Mesenchymal stem cell (in vitro differentiated cells and primary cell): Measurements from ENCODE around the gene CCDC102A.
A peak's percentile ranks its signal among the peaks of the same experiment; 100 is the strongest.

ENCODE experiments used
- DNase-seq: peaks from one replicate; pipeline ENCODE4 v3.0.0-alpha.2; 2013
- H2AFZ ChIP-seq: one replicate; pipeline ENCODE4 v1.6.1; 2013; ENCODE audit warnings: low read depth, mild to moderate bottlenecking, control low read depth, inconsistent platforms, low read length, moderate library complexity
- H2AK5ac ChIP-seq: 2 replicates; pipeline ENCODE4 v1.6.1; 2013; ENCODE audit warnings: low read length, moderate library complexity, mild to moderate bottlenecking, inconsistent platforms; ENCODE audit not compliant: severe bottlenecking
- H2BK120ac ChIP-seq: one replicate; pipeline ENCODE4 v1.6.1; 2013; ENCODE audit warnings: low read depth, mild to moderate bottlenecking, inconsistent platforms, low read length, moderate library complexity
- H2BK12ac ChIP-seq, 2 experiments: one replicate each; pipeline ENCODE4 v1.6.1; 2013; ENCODE audit warnings: inconsistent platforms in 2 of 2, low read length in 2 of 2, mild to moderate bottlenecking in 2 of 2, moderate library complexity in 2 of 2, control low read depth in 1 of 2
- H2BK15ac ChIP-seq: one replicate; pipeline ENCODE4 v1.6.1; 2013; ENCODE audit warnings: mild to moderate bottlenecking, low read depth, inconsistent platforms; ENCODE audit not compliant: poor library complexity, severe bottlenecking
- H2BK5ac ChIP-seq: 2 replicates; pipeline ENCODE4 v1.6.1; 2013; ENCODE audit warnings: low read depth, mild to moderate bottlenecking, low read length, control low read depth, inconsistent platforms; ENCODE audit not compliant: poor library complexity, severe bottlenecking
- H3K14ac ChIP-seq, 2 experiments: one replicate each; pipeline ENCODE4 v1.6.1; 2013; ENCODE audit warnings: inconsistent platforms in 2 of 2, low read length in 2 of 2, control low read depth in 1 of 2, mild to moderate bottlenecking in 1 of 2, moderate library complexity in 1 of 2
- H3K18ac ChIP-seq, 2 experiments: one replicate each; pipeline ENCODE4 v1.6.1; 2013; ENCODE audit warnings: inconsistent platforms in 2 of 2, low read length in 2 of 2, control low read depth in 1 of 2, low read depth in 1 of 2, mild to moderate bottlenecking in 1 of 2
- H3K23ac ChIP-seq, 2 experiments: one replicate each; pipeline ENCODE4 v1.6.1; 2013; ENCODE audit warnings: inconsistent platforms in 2 of 2, low read length in 2 of 2, mild to moderate bottlenecking in 2 of 2, moderate library complexity in 2 of 2, control low read depth in 1 of 2
- H3K27ac ChIP-seq: 2 replicates; pipeline ENCODE4 v1.5.1; 2013; ENCODE audit warnings: mild to moderate bottlenecking, moderate library complexity, low read length, control low read depth, inconsistent platforms; ENCODE audit not compliant: poor library complexity, severe bottlenecking
- H3K27me3 ChIP-seq, 2 experiments: 2 replicates each; pipeline versions ENCODE4 v1.6.1 to v1.7.0; 2013; ENCODE audit warnings: low read length in 2 of 2, mild to moderate bottlenecking in 2 of 2, moderate library complexity in 2 of 2, control low read depth in 1 of 2, inconsistent platforms in 1 of 2; ENCODE audit not compliant: control insufficient read depth in 1 of 2, insufficient read depth in 1 of 2
- H3K36me3 ChIP-seq, 2 experiments: 2 replicates each; pipeline versions ENCODE4 v1.6.1 to v1.7.0; 2013; ENCODE audit warnings: low read length in 2 of 2, control low read depth in 1 of 2, inconsistent platforms in 1 of 2, low read depth in 1 of 2, mild to moderate bottlenecking in 1 of 2; ENCODE audit not compliant: insufficient read depth in 2 of 2, control insufficient read depth in 1 of 2
- H3K4ac ChIP-seq, 2 experiments: one replicate each; pipeline ENCODE4 v1.6.1; 2013; ENCODE audit warnings: inconsistent platforms in 2 of 2, low read length in 2 of 2, mild to moderate bottlenecking in 2 of 2, moderate library complexity in 2 of 2, control low read depth in 1 of 2, low read depth in 1 of 2
- H3K4me1 ChIP-seq: 2 replicates; pipeline ENCODE4 v1.6.1; 2013; ENCODE audit warnings: low read depth, low read length, control low read depth; ENCODE audit not compliant: control insufficient read depth, insufficient read depth
- H3K4me2 ChIP-seq: 2 replicates; pipeline ENCODE4 v1.6.1; 2013; ENCODE audit warnings: low read length, mild to moderate bottlenecking, inconsistent platforms; ENCODE audit not compliant: poor library complexity, severe bottlenecking
- H3K4me3 ChIP-seq, 2 experiments: 2 replicates each; pipeline versions ENCODE4 v1.5.1 to v1.7.0; 2013; ENCODE audit warnings: low read length in 2 of 2, mild to moderate bottlenecking in 2 of 2, control low read depth in 1 of 2, low read depth in 1 of 2; ENCODE audit not compliant: insufficient read depth in 1 of 2
- H3K79me1 ChIP-seq: replicated peaks from 2 replicates; pipeline ENCODE4 v1.6.1; 2013; ENCODE audit warnings: mild to moderate bottlenecking, control low read depth, low read length, inconsistent platforms; ENCODE audit not compliant: poor library complexity, severe bottlenecking
- H3K9ac ChIP-seq: 2 replicates; pipeline ENCODE4 v1.7.0; 2013; ENCODE audit warnings: mild to moderate bottlenecking, low read length, moderate library complexity
- H3K9me3 ChIP-seq: 2 replicates; pipeline ENCODE4 v1.7.0; 2013; ENCODE audit warnings: mild to moderate bottlenecking, low read length; ENCODE audit not compliant: control insufficient read depth
- H4K8ac ChIP-seq: one replicate; pipeline ENCODE4 v1.6.1; 2013; ENCODE audit warnings: inconsistent platforms, mild to moderate bottlenecking, low read length, moderate library complexity
- H4K91ac ChIP-seq: one replicate; pipeline ENCODE4 v1.6.1; 2013; ENCODE audit warnings: mild to moderate bottlenecking, low read length, inconsistent platforms
- WGBS: methylation state at CpG from one replicate; pipeline ENCODE4 v1.1.7; 2013; ENCODE audit warnings: mixed read lengths; 5-methylcytosine and 5-hydroxymethylcytosine counted together

CCDC102A gene

DNA sequence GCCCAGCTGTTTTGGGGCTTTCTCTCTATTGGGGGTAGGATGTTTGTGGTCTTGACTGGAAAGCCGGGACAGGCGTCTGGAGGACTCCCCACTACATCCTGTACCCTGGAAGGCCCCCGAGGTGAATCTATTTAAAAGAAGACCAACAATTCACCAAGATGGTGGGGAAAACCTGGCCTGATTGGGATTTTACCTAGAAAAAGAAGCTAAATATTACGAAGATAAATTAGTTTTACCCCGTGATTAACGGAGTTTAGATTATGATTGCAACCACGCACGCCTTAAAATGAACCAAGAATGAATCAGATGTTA is 779 bp upstream of the CCDC102A start:
- no peak overlapping the region for H4K8ac ChIP-seq
- H3K14ac ChIP-seq: no peak overlapping the region
- H2BK5ac ChIP-seq: peak overlapping the region; percentile 24
- H3K79me1 ChIP-seq: peaks cover 27% of the 10 kb centered on the region
- H3K9ac ChIP-seq: peak overlapping the region; percentile 82
- H3K27ac ChIP-seq: no peak overlapping the region
- peak overlapping the region; percentile 88 for H3K4me2 ChIP-seq
- H3K4me3 ChIP-seq: peak overlapping the region; percentile 85
- H4K91ac ChIP-seq: no peak overlapping the region
- H3K36me3 ChIP-seq: peaks cover 0 to 4% of the 10 kb centered on the region in 2 experiments
- no peak overlapping the region for H2AFZ ChIP-seq
- peaks cover 10 to 26% of the 10 kb centered on the region in 2 experiments for H3K27me3 ChIP-seq
- no peak overlapping the region for H2AK5ac ChIP-seq
- H3K18ac ChIP-seq: no peak overlapping the region
- no peaks in the 10 kb centered on the region for H3K9me3 ChIP-seq
- peaks cover 37% of the 10 kb centered on the region for H3K4me1 ChIP-seq
- WGBS: 65% methylated on average over 6 of the region's 8 CpGs
- no peak overlapping the region for H2BK15ac ChIP-seq
- peak overlapping the region in 1 of 2 experiments; percentile 97 for H3K4ac ChIP-seq
- H3K23ac ChIP-seq: no peak overlapping the region
- H2BK120ac ChIP-seq: no peak overlapping the region
- no peak for DNase-seq
- no peak overlapping the region for H2BK12ac ChIP-seq

DNA sequence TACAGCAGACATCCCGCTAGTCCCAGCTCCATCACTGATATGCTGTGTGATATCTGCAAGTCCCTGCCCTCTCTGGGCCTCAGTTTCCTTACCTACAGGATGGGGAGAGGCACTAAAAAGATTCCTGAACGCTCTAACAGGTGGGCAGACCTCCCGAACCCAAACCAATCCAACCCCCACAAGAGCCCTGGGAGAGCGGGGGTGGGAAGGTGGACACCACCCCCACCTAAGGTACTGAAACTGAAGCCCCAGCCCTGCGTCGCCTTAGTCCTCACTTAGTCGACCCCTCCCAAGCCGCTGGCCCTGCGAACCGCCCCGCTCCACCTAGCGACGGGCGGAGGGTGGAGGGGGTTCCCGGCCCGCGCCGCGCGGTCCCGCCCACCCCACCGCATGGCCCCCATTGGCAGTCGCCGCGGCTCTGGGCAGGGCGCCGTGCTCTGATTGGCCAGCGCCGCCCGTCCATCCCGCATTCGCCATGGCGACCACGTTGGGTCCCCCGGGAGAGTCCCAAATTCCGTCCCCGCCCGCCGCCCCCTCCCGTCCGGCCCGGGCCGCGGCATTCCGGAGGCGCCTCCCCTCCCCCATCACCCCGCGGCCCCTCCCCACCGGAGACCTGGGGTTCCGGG is 578 bp downstream of the CCDC102A start:
- 3% methylated on average over 19 of the region's 50 CpGs for WGBS
- H4K8ac ChIP-seq: peak overlapping the region; percentile 66

DNA sequence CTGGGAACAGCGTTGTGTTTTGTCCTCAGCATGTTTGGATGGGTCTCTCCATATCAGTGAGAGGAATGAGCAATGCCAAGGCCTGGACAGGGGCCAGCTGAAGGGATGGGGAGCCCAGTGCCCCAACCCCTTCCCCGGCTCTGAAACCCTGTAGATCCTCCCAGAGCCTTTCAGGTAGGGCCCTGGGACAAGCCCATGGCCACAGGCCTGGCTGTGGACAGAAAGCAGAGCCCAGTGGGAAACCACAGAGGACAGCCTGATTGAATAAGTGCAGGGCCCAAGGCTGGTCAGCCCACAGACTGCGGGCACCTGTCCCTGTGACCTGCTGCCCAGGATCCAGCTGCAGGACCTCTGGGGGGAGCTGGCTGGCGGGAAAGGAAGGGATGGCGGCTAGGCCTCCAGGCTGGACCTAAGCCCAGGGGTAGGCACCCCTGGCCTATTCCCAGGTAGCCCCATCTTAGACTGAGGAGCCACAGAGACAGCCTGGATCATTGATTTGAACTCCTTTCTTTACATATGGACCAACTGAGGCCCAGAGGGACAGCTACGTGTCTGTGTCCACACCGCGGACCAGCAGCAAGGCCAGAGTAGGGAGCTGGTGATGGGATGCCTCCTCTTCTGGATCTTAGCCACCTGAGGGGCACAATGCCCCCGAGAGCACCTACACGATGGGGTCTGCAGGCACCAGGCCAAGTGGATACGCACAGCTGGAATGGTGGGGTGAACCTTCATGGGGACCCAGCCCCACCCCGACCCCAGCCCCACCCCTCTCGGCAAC is 1.3 kb downstream of the CCDC102A start:
- H3K4me2 ChIP-seq: peak overlapping the region; percentile 79
- peak overlapping the region in 1 of 2 experiments; percentile 94 for H3K4me3 ChIP-seq
- H2BK120ac ChIP-seq: no peak overlapping the region
- no peak overlapping the region for H3K23ac ChIP-seq
- H2AFZ ChIP-seq: no peak overlapping the region
- H3K36me3 ChIP-seq: peaks cover 0 to 4% of the 10 kb centered on the region in 2 experiments
- peak overlapping the region; percentile 58 for H2AK5ac ChIP-seq
- peaks cover 0 to 10% of the 10 kb centered on the region in 2 experiments for H3K27me3 ChIP-seq
- no peak overlapping the region for H3K14ac ChIP-seq
- peaks cover 57% of the 10 kb centered on the region for H3K4me1 ChIP-seq
- H2BK5ac ChIP-seq: no peak overlapping the region
- no peak overlapping the region for H3K27ac ChIP-seq
- H4K8ac ChIP-seq: no peak overlapping the region
- WGBS: 76% methylated on average over 13 of the region's 13 CpGs
- H2BK12ac ChIP-seq: peak overlapping the region in 1 of 2 experiments; percentile 89
- no peaks in the 10 kb centered on the region for H3K9me3 ChIP-seq
- H4K91ac ChIP-seq: no peak overlapping the region
- H3K4ac ChIP-seq: peak overlapping the region in 1 of 2 experiments; percentile 76
- no peak for DNase-seq
- H3K9ac ChIP-seq: peak overlapping the region; percentile 89
- peaks cover 33% of the 10 kb centered on the region for H3K79me1 ChIP-seq
- H2BK15ac ChIP-seq: no peak overlapping the region
- H3K18ac ChIP-seq: peak overlapping the region in 1 of 2 experiments; percentile 23

More for the DNA sequence above, 578 bp downstream of the CCDC102A start:
- peaks cover 49% of the 10 kb centered on the region for H3K4me1 ChIP-seq
- H3K36me3 ChIP-seq: peaks cover 0 to 4% of the 10 kb centered on the region in 2 experiments
- H2AK5ac ChIP-seq: peak overlapping the region; percentile 16
- DNase-seq: peak; percentile 90
- peak overlapping the region; percentile 95 to 97 for H3K18ac ChIP-seq
- H3K14ac ChIP-seq: peak overlapping the region in 1 of 2 experiments; percentile 13
- H2BK5ac ChIP-seq: no peak overlapping the region
- peaks cover 6 to 16% of the 10 kb centered on the region in 2 experiments for H3K27me3 ChIP-seq
- peak overlapping the region; percentile 85 to 94 for H3K4me3 ChIP-seq
- no peaks in the 10 kb centered on the region for H3K9me3 ChIP-seq
- H3K23ac ChIP-seq: no peak overlapping the region
- peak overlapping the region in 1 of 2 experiments; percentile 51 for H2BK12ac ChIP-seq
- H2AFZ ChIP-seq: no peak overlapping the region
- peaks cover 32% of the 10 kb centered on the region for H3K79me1 ChIP-seq
- H3K4ac ChIP-seq: peak overlapping the region in 1 of 2 experiments; percentile 76
- peak overlapping the region; percentile 86 for H2BK15ac ChIP-seq
- H2BK120ac ChIP-seq: peak overlapping the region; percentile 87
- H3K4me2 ChIP-seq: peak overlapping the region; percentile 79
- H3K9ac ChIP-seq: peak overlapping the region; percentile 89
- H3K27ac ChIP-seq: no peak overlapping the region
- no peak overlapping the region for H4K91ac ChIP-seq

DNA sequence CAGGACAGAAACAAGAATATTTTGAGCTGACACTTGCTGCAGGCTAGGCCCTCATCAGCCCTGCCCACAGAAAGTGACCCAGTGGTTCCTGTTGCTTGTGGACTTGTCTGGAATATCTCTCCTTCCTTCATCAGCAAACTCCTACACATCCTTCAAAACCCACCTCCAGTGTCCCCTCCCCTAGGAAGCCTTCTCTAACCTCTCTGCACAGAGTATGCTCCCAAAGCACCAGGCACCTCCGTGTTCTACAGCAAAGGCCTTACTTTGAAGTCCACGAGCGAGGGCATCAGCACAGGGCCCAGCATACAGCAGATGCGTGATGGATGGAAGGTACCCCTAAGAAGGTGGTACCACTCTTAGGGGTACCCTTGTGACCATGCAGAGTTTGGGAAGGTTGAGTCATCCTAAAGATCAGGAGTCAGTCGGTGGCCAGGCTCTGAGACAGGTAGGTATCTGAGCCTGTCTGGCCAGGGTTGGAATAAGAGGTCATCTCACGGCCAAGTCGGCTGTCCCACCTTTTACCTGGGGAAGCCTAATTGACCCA is 2.0 kb downstream of the CCDC102A start:
- no peak overlapping the region for H2BK15ac ChIP-seq
- no peak overlapping the region for H3K4ac ChIP-seq
- H2AFZ ChIP-seq: no peak overlapping the region
- peak overlapping the region in 1 of 2 experiments; percentile 15 for H2BK12ac ChIP-seq
- peaks cover 0 to 10% of the 10 kb centered on the region in 2 experiments for H3K27me3 ChIP-seq
- H3K36me3 ChIP-seq: peaks cover 0 to 4% of the 10 kb centered on the region in 2 experiments
- H4K8ac ChIP-seq: peak overlapping the region; percentile 43
- peak overlapping the region; percentile 25 for H4K91ac ChIP-seq
- H3K79me1 ChIP-seq: peaks cover 34% of the 10 kb centered on the region
- H2BK120ac ChIP-seq: no peak overlapping the region
- no peak overlapping the region for H3K27ac ChIP-seq
- H3K4me1 ChIP-seq: peaks cover 60% of the 10 kb centered on the region
- no peak for DNase-seq
- H3K9me3 ChIP-seq: no peaks in the 10 kb centered on the region
- no peak overlapping the region for H3K18ac ChIP-seq
- H3K23ac ChIP-seq: no peak overlapping the region
- H3K14ac ChIP-seq: no peak overlapping the region
- H3K4me2 ChIP-seq: no peak overlapping the region
- peak overlapping the region; percentile 47 for H2AK5ac ChIP-seq
- 95% methylated on average over 7 of the region's 7 CpGs for WGBS
- no peak overlapping the region for H2BK5ac ChIP-seq
- no peak overlapping the region for H3K9ac ChIP-seq
- no peak overlapping the region for H3K4me3 ChIP-seq
